Astrocyte of the cerebellum (primary cell): ENCODE measurements around the gene SNTA1.

Experiments used
- DNase-seq: peaks from one replicate; pipeline ENCODE4 v3.0.0-alpha.2; 2011; ENCODE audit warnings: low read depth
- H3K4me3 ChIP-seq: 2 replicates; pipeline ENCODE4 v1.5.1; 2011; ENCODE audit warnings: mild to moderate bottlenecking, low read depth, low read length, moderate library complexity
- CTCF ChIP-seq: IDR thresholded peaks from 2 replicates; pipeline ENCODE4 v1.5.1; 2012; ENCODE audit warnings: low read length, low read depth, moderate library complexity, mild to moderate bottlenecking; ENCODE audit errors: missing control alignments
- in situ Hi-C: cut with HindIII; loops from 2 replicates; pipeline ENCODE4 v1.10.0; 2017; ENCODE audit warnings: low sequenced_read_pairs

SNTA1 gene

DNA sequence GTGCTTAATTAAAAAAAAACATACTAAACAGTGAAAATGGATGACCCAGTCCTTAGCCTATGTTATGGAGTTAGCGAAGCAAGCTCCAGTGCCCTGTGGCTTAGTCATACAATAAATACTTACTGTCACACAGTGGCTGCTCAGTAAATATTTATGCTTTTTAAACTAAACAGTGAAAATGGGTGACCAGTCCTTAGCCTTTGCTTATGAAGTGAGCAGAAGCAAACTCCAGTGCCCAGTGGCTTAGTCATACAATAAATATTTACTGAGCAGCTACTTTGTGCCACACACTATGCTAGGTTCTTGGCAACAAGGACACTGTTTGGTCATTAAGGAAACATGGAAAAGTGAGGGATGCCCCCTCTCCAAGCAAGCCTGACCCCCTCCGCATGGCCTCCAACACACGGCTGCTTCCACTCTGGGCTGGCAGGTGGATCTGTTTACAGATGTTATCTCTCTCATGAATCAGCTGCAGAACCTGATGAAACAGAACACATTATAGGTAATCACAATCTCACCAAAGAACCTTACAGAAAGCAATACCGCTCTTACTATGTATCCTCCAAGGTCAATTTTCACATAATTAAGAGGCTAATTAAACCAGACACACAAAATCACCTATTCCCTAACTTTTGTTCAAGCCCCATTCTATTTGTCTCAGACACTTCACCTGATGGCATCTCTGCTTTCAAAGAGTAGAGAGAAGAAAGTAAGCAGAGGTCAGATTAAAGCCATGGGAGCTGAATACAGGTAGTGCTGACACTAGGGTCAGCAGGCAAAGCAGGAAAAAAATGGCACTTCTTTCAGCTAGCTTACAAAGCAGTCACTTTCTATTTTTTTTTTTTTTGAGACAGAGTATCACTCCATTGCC lies 69.6 kb downstream of the SNTA1 start:
- TF ChIP-seq CTCF, result no peak
- in situ Hi-C loops, result no loop called here
- DNase-seq, result no peak
- no peak overlapping the region for H3K4me3 ChIP-seq

- no peak for TF ChIP-seq CTCF
- no peak overlapping the region for H3K4me3 ChIP-seq
- no peak for DNase-seq
- in situ Hi-C loops, result no loop called here
These were observed 70.5 kb downstream of the SNTA1 start for GRCh38 chr20:33372993-33373441.

- no peak overlapping the region for H3K4me3 ChIP-seq
- in situ Hi-C loops, result no loop called here
- no peak for DNase-seq
- TF ChIP-seq CTCF, result no peak
These were observed 73.3 kb downstream of the SNTA1 start for GRCh38 chr20:33370291-33370690.

DNA sequence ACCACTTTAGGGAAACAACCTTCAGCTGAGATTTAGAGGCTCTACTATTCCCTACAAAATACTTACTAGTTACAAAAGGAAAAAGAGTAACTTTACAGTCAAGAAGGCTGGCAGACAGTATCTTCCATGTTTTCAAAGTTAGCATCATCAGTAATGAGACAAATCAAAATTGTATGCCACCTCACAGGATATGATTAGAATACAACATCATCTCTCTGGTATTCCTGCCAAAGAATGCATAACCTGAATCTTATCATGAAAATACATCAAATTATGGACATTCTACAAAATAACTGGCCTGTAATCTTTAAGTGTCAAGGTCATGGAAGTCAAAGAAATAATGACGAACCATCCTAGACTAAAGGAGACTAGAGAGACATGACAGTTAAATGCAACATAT lies 80.7 kb downstream of the SNTA1 start:
- TF ChIP-seq CTCF, result no peak
- no peak for DNase-seq
- in situ Hi-C loops, result no loop called here
- H3K4me3 ChIP-seq, result no peak overlapping the region

DNA sequence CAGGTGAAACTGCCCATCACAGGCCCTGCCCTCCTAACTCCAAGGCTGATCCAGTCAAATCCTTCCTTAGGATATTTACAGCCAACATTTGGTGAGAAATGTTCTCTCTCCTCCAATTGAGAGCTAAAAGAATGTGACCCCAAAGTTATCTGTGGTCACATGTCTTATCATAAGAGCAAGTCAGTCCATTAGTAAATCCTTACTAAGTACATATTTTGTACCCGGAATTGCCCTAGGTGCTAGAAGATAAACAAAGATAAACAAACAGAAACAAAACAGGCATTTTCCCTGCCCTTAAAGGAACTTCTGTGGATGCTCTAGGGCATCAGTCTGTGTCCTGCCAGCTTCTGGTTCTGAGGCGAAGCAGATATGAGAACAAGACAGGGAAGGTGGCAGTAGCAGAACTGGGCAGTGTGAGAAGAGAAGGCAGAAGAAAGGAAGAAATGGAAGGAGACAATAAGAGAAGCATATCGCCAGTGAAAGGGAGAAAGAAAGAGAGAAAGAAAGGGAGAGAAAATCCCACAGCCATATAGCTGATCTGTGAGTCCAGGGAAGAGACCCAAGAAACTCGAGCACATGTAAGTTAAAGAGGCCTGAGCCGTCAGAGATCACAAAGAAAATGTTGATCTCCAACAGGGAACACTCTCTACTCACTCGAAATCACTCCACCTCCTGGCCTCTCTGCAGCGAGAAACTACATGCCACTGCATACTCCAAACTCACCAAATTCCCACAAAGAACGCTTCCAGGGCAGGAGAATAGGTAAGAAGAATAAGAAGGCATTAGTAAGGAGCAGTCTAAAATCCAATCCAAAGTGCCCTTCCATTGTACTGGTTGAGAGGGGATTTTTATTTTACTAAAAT lies 83.9 kb downstream of the SNTA1 start:
- no peak for DNase-seq
- in situ Hi-C loops, result no loop called here
- no peak for TF ChIP-seq CTCF
- H3K4me3 ChIP-seq, result no peak overlapping the region
